ENCODE data around the gene TTC6. TPM values are rescaled to one million over a fixed set of nuclear protein-coding genes. Genes with fewer than 3 reads are reported as not detected.

Gene TTC6
- total RNA-seq, 6 donors from 2014 or later = 5.2 to 63.9 (median 10.8) TPM

DNA sequence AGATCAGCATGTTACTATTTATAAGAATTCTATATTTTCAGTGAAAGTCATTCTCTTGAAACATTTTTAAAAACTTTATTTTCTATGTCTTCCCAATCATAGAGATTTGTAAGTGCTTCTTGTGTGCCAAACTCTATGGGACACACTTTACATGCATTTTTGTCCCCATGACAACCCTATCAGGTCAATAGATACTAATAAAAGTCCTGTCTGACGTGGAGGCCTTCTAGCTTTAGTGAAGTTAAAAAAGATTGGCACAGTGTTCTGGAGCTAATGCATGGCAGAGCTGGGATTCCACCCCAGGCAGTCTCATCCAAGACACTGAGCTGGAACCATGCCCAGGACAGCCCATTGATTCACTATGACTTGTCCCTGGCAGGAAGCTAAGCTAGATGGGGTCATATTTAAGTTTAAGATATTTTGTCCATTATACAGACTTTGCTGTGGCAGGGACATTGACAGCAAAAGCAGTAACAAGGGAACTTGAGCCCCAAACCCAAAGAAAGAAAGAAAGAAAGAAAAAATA lies 28.1 kb downstream of the TTC6 start:
- no peak overlapping the region for H3K4me3 ChIP-seq
- peaks cover 0 to under 1% (median 0%) of the 10 kb centered on the region in 4 donors for H3K9me3 ChIP-seq
- H3K4me1 ChIP-seq = peaks cover 0 to 5% (median 0%) of the 10 kb centered on the region in 4 donors
- no peak for TF ChIP-seq POLR2AphosphoS5 (IDR thresholded peaks at IDR 0.05)
- TF ChIP-seq EP300 (IDR thresholded peaks at IDR 0.05) = no peak
- TF ChIP-seq, protein P1, sequence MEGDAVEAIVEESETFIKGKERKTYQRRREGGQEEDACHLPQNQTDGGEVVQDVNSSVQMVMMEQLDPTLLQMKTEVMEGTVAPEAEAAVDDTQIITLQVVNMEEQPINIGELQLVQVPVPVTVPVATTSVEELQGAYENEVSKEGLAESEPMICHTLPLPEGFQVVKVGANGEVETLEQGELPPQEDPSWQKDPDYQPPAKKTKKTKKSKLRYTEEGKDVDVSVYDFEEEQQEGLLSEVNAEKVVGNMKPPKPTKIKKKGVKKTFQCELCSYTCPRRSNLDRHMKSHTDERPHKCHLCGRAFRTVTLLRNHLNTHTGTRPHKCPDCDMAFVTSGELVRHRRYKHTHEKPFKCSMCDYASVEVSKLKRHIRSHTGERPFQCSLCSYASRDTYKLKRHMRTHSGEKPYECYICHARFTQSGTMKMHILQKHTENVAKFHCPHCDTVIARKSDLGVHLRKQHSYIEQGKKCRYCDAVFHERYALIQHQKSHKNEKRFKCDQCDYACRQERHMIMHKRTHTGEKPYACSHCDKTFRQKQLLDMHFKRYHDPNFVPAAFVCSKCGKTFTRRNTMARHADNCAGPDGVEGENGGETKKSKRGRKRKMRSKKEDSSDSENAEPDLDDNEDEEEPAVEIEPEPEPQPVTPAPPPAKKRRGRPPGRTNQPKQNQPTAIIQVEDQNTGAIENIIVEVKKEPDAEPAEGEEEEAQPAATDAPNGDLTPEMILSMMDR (IDR thresholded peaks at IDR 0.05) = no peak
- TF ChIP-seq POLR2A (IDR thresholded peaks at IDR 0.05) = no peak
- no peak for ATAC-seq (ENCODE audit: low FRiP score in 2 of 2)
- WGBS, 2 donors = 47 to 61% methylated on average over 1 of the region's 1 CpG
- H3K27me3 ChIP-seq = no peaks in the 10 kb centered on the region
- H3K27ac ChIP-seq = no peak overlapping the region
- DNase-seq = no peak
- no peaks in the 10 kb centered on the region for H3K36me3 ChIP-seq

GRCh38 chr14:37623971-37624370 lies 28.5 kb downstream of the TTC6 start:
- no peak for DNase-seq
- 85 to 96% methylated on average over 1 of the region's 1 CpG for WGBS, 2 donors
- H3K4me3 ChIP-seq = no peak overlapping the region
- ATAC-seq (ENCODE audit: low FRiP score in 2 of 2) = no peak
- H3K27ac ChIP-seq = no peak overlapping the region
- H3K36me3 ChIP-seq = no peaks in the 10 kb centered on the region
- peaks cover 0 to 5% (median 0%) of the 10 kb centered on the region in 4 donors for H3K4me1 ChIP-seq
- no peaks in the 10 kb centered on the region for H3K27me3 ChIP-seq
- TF ChIP-seq, protein P1 (IDR thresholded peaks at IDR 0.05) = no peak
- no peak for TF ChIP-seq POLR2AphosphoS5 (IDR thresholded peaks at IDR 0.05)
- no peak for TF ChIP-seq EP300 (IDR thresholded peaks at IDR 0.05)
- no peak for TF ChIP-seq POLR2A (IDR thresholded peaks at IDR 0.05)
- H3K9me3 ChIP-seq = peaks cover 0 to 3% (median 0%) of the 10 kb centered on the region in 4 donors

GRCh38 chr14:37625597-37626595 lies 30.5 kb downstream of the TTC6 start:
- TF ChIP-seq POLR2A (IDR thresholded peaks at IDR 0.05) (no peak), EP300 (IDR thresholded peaks at IDR 0.05) (no peak), POLR2AphosphoS5 (IDR thresholded peaks at IDR 0.05) (no peak)
- TF ChIP-seq, protein P1 (IDR thresholded peaks at IDR 0.05) = no peak
- WGBS, 2 donors = 73 to 76% methylated on average over 9 of the region's 9 CpGs

GRCh38 chr14:37637341-37637740 lies 41.9 kb downstream of the TTC6 start:
- H3K27ac ChIP-seq = no peak overlapping the region
- peaks cover 0 to 2% (median under 1%) of the 10 kb centered on the region in 4 donors for H3K9me3 ChIP-seq
- H3K4me1 ChIP-seq = no peaks in the 10 kb centered on the region
- H3K4me3 ChIP-seq = no peak overlapping the region
- ATAC-seq (ENCODE audit: low FRiP score in 2 of 2) (no peak), DNase-seq (no peak)
- WGBS, 2 donors = 74 to 75% methylated on average over 4 of the region's 4 CpGs
- H3K36me3 ChIP-seq = no peaks in the 10 kb centered on the region
- TF ChIP-seq POLR2AphosphoS5 (IDR thresholded peaks at IDR 0.05) (no peak), EP300 (IDR thresholded peaks at IDR 0.05) (no peak), POLR2A (IDR thresholded peaks at IDR 0.05) (no peak)
- TF ChIP-seq, protein P1 (IDR thresholded peaks at IDR 0.05) = no peak
- H3K27me3 ChIP-seq = no peaks in the 10 kb centered on the region

More at GRCh38 chr14:37625597-37626595, 30.5 kb downstream of the TTC6 start:
- ATAC-seq (ENCODE audit: low FRiP score in 2 of 2) (no peak), DNase-seq (no peak)
- H3K4me1 ChIP-seq = peaks cover 0 to 5% (median 0%) of the 10 kb centered on the region in 4 donors
- no peaks in the 10 kb centered on the region for H3K36me3 ChIP-seq
- H3K27ac ChIP-seq = no peak overlapping the region
- peaks cover 0 to 3% (median 0%) of the 10 kb centered on the region in 4 donors for H3K9me3 ChIP-seq
- H3K4me3 ChIP-seq = no peak overlapping the region
- H3K27me3 ChIP-seq = no peaks in the 10 kb centered on the region
